GM23248 (cell line): ENCODE results near the gene RBM45. TPM values are rescaled to one million over a fixed set of nuclear protein-coding genes. Genes with fewer than 3 reads are reported as not detected.

Source experiments
- DNase-seq: peaks from one replicate; pipeline ENCODE4 v3.0.0-alpha.2; 2015
- H2AFZ ChIP-seq: fragments of 200-600 bp; sonication (generic); 2 replicates; pipeline ENCODE4 v1.6.1; 2016; ENCODE audit warnings: antibody characterized with exemption
- H3F3A ChIP-seq: fragments of 200-600 bp; sonication (generic); 2 replicates; pipeline ENCODE4 v1.6.1; 2016; ENCODE audit warnings: mild to moderate bottlenecking, antibody characterized with exemption, mixed run types; ENCODE audit not compliant: insufficient read depth
- H3K27ac ChIP-seq: fragments of 200-600 bp; sonication (generic); 2 replicates; pipeline ENCODE4 v1.5.1; 2016; ENCODE audit warnings: mild to moderate bottlenecking
- H3K27me3 ChIP-seq: fragments of 200-600 bp; sonication (generic); replicated peaks from 2 replicates; pipeline ENCODE4 v1.6.1; 2016; ENCODE audit warnings: mild to moderate bottlenecking; ENCODE audit not compliant: insufficient read depth
- H3K36me3 ChIP-seq: fragments of 200-600 bp; sonication (generic); 2 replicates; pipeline ENCODE4 v1.6.1; 2016; ENCODE audit warnings: low read depth, mild to moderate bottlenecking
- H3K4me1 ChIP-seq: fragments of 200-600 bp; sonication (generic); 2 replicates; pipeline ENCODE4 v1.6.1; 2016; ENCODE audit warnings: mild to moderate bottlenecking; ENCODE audit not compliant: insufficient read depth
- H3K4me2 ChIP-seq: fragments of 200-600 bp; sonication (generic); one replicate; pipeline ENCODE4 v1.6.1; 2016; ENCODE audit warnings: mild to moderate bottlenecking; ENCODE audit not compliant: unreplicated experiment
- H3K4me3 ChIP-seq: fragments of 200-600 bp; sonication (generic); 2 replicates; pipeline ENCODE4 v1.5.1; 2016; ENCODE audit warnings: mild to moderate bottlenecking
- H3K79me2 ChIP-seq: fragments of 200-600 bp; sonication (generic); 2 replicates; pipeline ENCODE4 v1.6.1; 2016; ENCODE audit warnings: mild to moderate bottlenecking; ENCODE audit not compliant: insufficient read depth
- H3K9ac ChIP-seq: fragments of 200-600 bp; sonication (generic); 2 replicates; pipeline ENCODE4 v1.6.1; 2016; ENCODE audit warnings: mild to moderate bottlenecking
- H3K9me2 ChIP-seq: fragments of 200-600 bp; sonication (generic); 2 replicates; pipeline ENCODE4 v1.6.1; 2016; ENCODE audit warnings: mixed run types, mild to moderate bottlenecking, moderate library complexity; ENCODE audit not compliant: insufficient read depth
- H3K9me3 ChIP-seq: fragments of 200-600 bp; sonication (generic); one replicate; pipeline ENCODE4 v1.6.1; 2017; ENCODE audit warnings: low read depth
- H4K20me1 ChIP-seq: fragments of 200-600 bp; sonication (generic); 2 replicates; pipeline ENCODE4 v1.6.0; 2016; ENCODE audit not compliant: insufficient read depth
- EZH2 ChIP-seq: fragments of 200-600 bp; sonication (generic); IDR thresholded peaks from 2 replicates; pipeline ENCODE4 v1.6.1; 2018; ENCODE audit warnings: antibody characterized with exemption, mild to moderate bottlenecking; ENCODE audit not compliant: insufficient read depth, poor library complexity, severe bottlenecking
- EZH2phosphoT487 ChIP-seq: fragments of 200-600 bp; sonication (generic); IDR thresholded peaks from 2 replicates; pipeline ENCODE4 v1.6.1; 2018; ENCODE audit warnings: antibody characterized with exemption, moderate library complexity, mild to moderate bottlenecking, low read depth; ENCODE audit not compliant: insufficient read depth
- WGBS, 2 experiments: methylation state at CpG; one replicate each; pipeline ENCODE4 v1.1.6; 2015 to 2017; ENCODE audit warnings: low lambda C conversion rate in 2 of 2, low coverage in 1 of 2; ENCODE audit errors: missing lambda C conversion rate in 2 of 2; 5-methylcytosine and 5-hydroxymethylcytosine counted together
- in situ Hi-C: fragments of 300-500 bp; cut with MboI; formaldehyde crosslinking; loops from 2 replicates; pipeline ENCODE4 v1.15.0; 2020
- polyA plus RNA-seq: library from polyadenylated mRNA; unstranded; fragments of >200 nt; fragmentation: Nextera tagmentation; extraction: Ambion mirVana; gene quantifications from 2 replicates; pipeline ENCODE4 v1.2.1, GENCODE V29; 2016
- total RNA-seq: library from RNA; depleted of rRNA; stranded (reverse); fragments of >200 nt; shearing (Covaris generic); gene quantifications from 2 replicates; pipeline ENCODE4 v1.2.3, GENCODE V29; 2014

The RBM45 gene
- total and polyA plus RNA-seq, 2 experiments from 2014 or later: 15.2 to 17.6 TPM

GRCh38 chr2:178101321-178102079, 10.7 kb upstream of the RBM45 start:
- Histone ChIP-seq H3K9ac (no peak overlapping the region), H3K36me3 (no peaks in the 10 kb centered on the region), H3F3A (no peaks in the 10 kb centered on the region), H3K9me2 (no peaks in the 10 kb centered on the region), H3K4me3 (no peak overlapping the region), H3K79me2 (no peaks in the 10 kb centered on the region), H2AFZ (no peak overlapping the region), H3K9me3 (no peaks in the 10 kb centered on the region), H3K4me1 (no peaks in the 10 kb centered on the region), H3K4me2 (no peak overlapping the region), H3K27me3 (no peaks in the 10 kb centered on the region), H3K27ac (no peak overlapping the region), H4K20me1 (no peaks in the 10 kb centered on the region)
- 93 to 94% methylated on average over 3 of the region's 3 CpGs for WGBS, 2 experiments
- in situ Hi-C loops: no loop called here
- DNase-seq: peak; percentile 15
- TF ChIP-seq EZH2: no peak
- TF ChIP-seq EZH2phosphoT487: no peak

GRCh38 chr2:178105566-178105965, 6.7 kb upstream of the RBM45 start:
- Histone ChIP-seq H3K9me3 (no peaks in the 10 kb centered on the region), H3K4me1 (no peaks in the 10 kb centered on the region), H3K9ac (no peak overlapping the region), H3K36me3 (no peaks in the 10 kb centered on the region), H4K20me1 (no peaks in the 10 kb centered on the region), H3K4me2 (no peak overlapping the region), H3F3A (no peaks in the 10 kb centered on the region), H2AFZ (no peak overlapping the region), H3K9me2 (no peaks in the 10 kb centered on the region), H3K27ac (no peak overlapping the region), H3K79me2 (no peaks in the 10 kb centered on the region), H3K27me3 (no peaks in the 10 kb centered on the region), H3K4me3 (no peak overlapping the region)
- TF ChIP-seq EZH2phosphoT487 (no peak), EZH2 (no peak)
- in situ Hi-C loops: no loop called here
- 35 to 38% methylated on average over 2 of the region's 2 CpGs for WGBS, 2 experiments
- no peak for DNase-seq

- Histone ChIP-seq H3K27me3 (no peaks in the 10 kb centered on the region), H3K4me3 (no peak overlapping the region), H2AFZ (no peak overlapping the region), H3K4me2 (no peak overlapping the region), H4K20me1 (no peaks in the 10 kb centered on the region), H3K9me2 (no peaks in the 10 kb centered on the region), H3K4me1 (no peaks in the 10 kb centered on the region), H3K27ac (no peak overlapping the region), H3K9me3 (no peaks in the 10 kb centered on the region), H3K9ac (no peak overlapping the region), H3K36me3 (no peaks in the 10 kb centered on the region), H3K79me2 (no peaks in the 10 kb centered on the region), H3F3A (no peaks in the 10 kb centered on the region)
- DNase-seq: no peak
- 43 to 49% methylated on average over 2 of the region's 2 CpGs for WGBS, 2 experiments
- TF ChIP-seq EZH2: no peak
- TF ChIP-seq EZH2phosphoT487: no peak
- in situ Hi-C loops: no loop called here
Measured at GRCh38 chr2:178106053-178106452, 6.2 kb upstream of the RBM45 start.

- no peak for TF ChIP-seq EZH2phosphoT487
- TF ChIP-seq EZH2: no peak
- Histone ChIP-seq H3K9me3 (no peaks in the 10 kb centered on the region), H3K79me2 (peaks cover 9% of the 10 kb centered on the region), H3K9ac (no peak overlapping the region), H2AFZ (no peak overlapping the region), H3K4me2 (no peak overlapping the region), H3K4me1 (peaks cover under 1% of the 10 kb centered on the region), H3F3A (no peaks in the 10 kb centered on the region), H4K20me1 (no peaks in the 10 kb centered on the region), H3K36me3 (no peaks in the 10 kb centered on the region), H3K27ac (no peak overlapping the region), H3K27me3 (no peaks in the 10 kb centered on the region), H3K9me2 (no peaks in the 10 kb centered on the region), H3K4me3 (no peak overlapping the region)
- in situ Hi-C loops: no loop called here
- 87 to 88% methylated on average over 21 of the region's 21 CpGs for WGBS, 2 experiments
- no peak for DNase-seq
Measured at GRCh38 chr2:178108176-178108575, 4.1 kb upstream of the RBM45 start.

- no peaks in the 10 kb centered on the region for H3F3A ChIP-seq
- peaks cover 7% of the 10 kb centered on the region for H3K4me1 ChIP-seq
- no peaks in the 10 kb centered on the region for H4K20me1 ChIP-seq
- no peaks in the 10 kb centered on the region for H3K27me3 ChIP-seq
- H3K9me3 ChIP-seq: no peaks in the 10 kb centered on the region
- H3K36me3 ChIP-seq: no peaks in the 10 kb centered on the region
- no peak overlapping the region for H3K4me3 ChIP-seq
- H3K9ac ChIP-seq: no peak overlapping the region
- peaks cover 23% of the 10 kb centered on the region for H3K79me2 ChIP-seq
- H3K27ac ChIP-seq: no peak overlapping the region
- no peak overlapping the region for H3K4me2 ChIP-seq
- DNase-seq: peak; percentile 66
- in situ Hi-C loops: no loop called here
- no peak overlapping the region for H2AFZ ChIP-seq
- 0% methylated on average over 1 of the region's 1 CpG for WGBS, 2 experiments
- H3K9me2 ChIP-seq: no peaks in the 10 kb centered on the region
- no peak for TF ChIP-seq EZH2
- no peak for TF ChIP-seq EZH2phosphoT487
Measured at GRCh38 chr2:178109813-178110212, 2.4 kb upstream of the RBM45 start.
